GM20000 (cell line): ENCODE results near the gene INPPL1.

Experiments used
- DNase-seq: peaks from one replicate; pipeline ENCODE4 v3.0.0; 2012; ENCODE audit warnings: low spot score
- CTCF ChIP-seq: IDR thresholded peaks from 2 replicates; pipeline ENCODE4 v1.5.1; 2012; ENCODE audit warnings: mild to moderate bottlenecking, control low read depth; ENCODE audit errors: extremely low read depth, missing control alignments

The INPPL1 gene

GRCh38 chr11:72235351-72236057 lies 10.9 kb downstream of the INPPL1 start:
- no peak for TF ChIP-seq CTCF
- DNase-seq, result peak; percentile 6

- no peak for DNase-seq
- no peak for TF ChIP-seq CTCF
Measured at GRCh38 chr11:72236083-72236697, 11.6 kb downstream of the INPPL1 start.

- no peak for TF ChIP-seq CTCF
- DNase-seq, result no peak
Measured at GRCh38 chr11:72236774-72237111, 12.2 kb downstream of the INPPL1 start.

- TF ChIP-seq CTCF, result no peak
Measured at GRCh38 chr11:72237112-72237931, 12.8 kb downstream of the INPPL1 start.

GRCh38 chr11:72238040-72238450 lies 13.5 kb downstream of the INPPL1 start:
- TF ChIP-seq CTCF, result peak; percentile 72
- peak; percentile 91 for DNase-seq

More at GRCh38 chr11:72237112-72237931, 12.8 kb downstream of the INPPL1 start:
- no peak for DNase-seq

- no peak for TF ChIP-seq CTCF
- peak; percentile 29 for DNase-seq
Measured at GRCh38 chr11:72238492-72239312, 14.1 kb downstream of the INPPL1 start.
